GM12878 (cell line): ENCODE data around the gene RNF113A. TPM values are rescaled to one million over a fixed set of nuclear protein-coding genes. Genes with fewer than 3 reads are reported as not detected.

Source experiments
- BMI1 ChIP-seq: fragments of 450-650 bp; IDR thresholded peaks from 2 replicates; pipeline ENCODE4 v1.6.1; 2016; ENCODE audit warnings: mild to moderate bottlenecking, moderate library complexity, borderline replicate concordance
- CBX3 ChIP-seq: fragments of 200-600 bp; sonication (generic); IDR thresholded peaks from 2 replicates; pipeline ENCODE4 v1.6.1; 2016; ENCODE audit warnings: low read depth, borderline replicate concordance
- CHD1 ChIP-seq: IDR thresholded peaks from 2 replicates; pipeline ENCODE4 v1.6.1; 2012; ENCODE audit warnings: low read depth, low read length, improper control_type of control experiment
- CREM ChIP-seq: IDR thresholded peaks from 2 replicates; pipeline ENCODE4 v1.6.1; 2014; ENCODE audit warnings: antibody characterized with exemption, low read depth
- E2F8 ChIP-seq: fragments of 450-650 bp; IDR thresholded peaks from 2 replicates; pipeline ENCODE4 v1.6.1; 2018; ENCODE audit warnings: mild to moderate bottlenecking, low read depth, moderate library complexity; ENCODE audit not compliant: partially characterized antibody
- EGR1 ChIP-seq, 2 experiments: IDR thresholded peaks; 1 replicate in 1 of 2; 2 replicates in 1 of 2; pipeline ENCODE4 v1.6.1; 2011 to 2012; ENCODE audit warnings: low read depth in 2 of 2, low read length in 2 of 2, borderline replicate concordance in 1 of 2, mild to moderate bottlenecking in 1 of 2, moderate library complexity in 1 of 2
- IKZF2 ChIP-seq, 2 experiments: fragments of 450-650 bp; IDR thresholded peaks; 2 replicates each; pipeline ENCODE4 v1.6.1; 2017; ENCODE audit warnings: mild to moderate bottlenecking in 2 of 2, moderate library complexity in 2 of 2
- MXI1 ChIP-seq: fragments of 150-350 bp; IDR thresholded peaks from 2 replicates; pipeline ENCODE4 v1.6.1; 2011; ENCODE audit warnings: low read depth, mild to moderate bottlenecking, inconsistent platforms, low read length, improper control_type of control experiment
- POLR2AphosphoS2 ChIP-seq: IDR thresholded peaks from 2 replicates; pipeline ENCODE4 v1.6.1; 2011; ENCODE audit warnings: low read depth, mild to moderate bottlenecking, low read length, improper control_type of control experiment, moderate library complexity
- POLR2AphosphoS5 ChIP-seq: IDR thresholded peaks from 2 replicates; pipeline ENCODE4 v1.6.1; 2011; ENCODE audit warnings: mild to moderate bottlenecking, low read length, inconsistent platforms
- RCOR1 ChIP-seq: conservative IDR thresholded peaks from 2 replicates; pipeline ENCODE4 v1.6.1; 2012; ENCODE audit warnings: low read depth, low read length, improper control_type of control experiment
- RELB ChIP-seq: fragments of 450-650 bp; IDR thresholded peaks from 2 replicates; pipeline ENCODE4 v1.6.1; 2017; ENCODE audit warnings: low read depth, mild to moderate bottlenecking, moderate library complexity
- REST ChIP-seq: IDR thresholded peaks from 2 replicates; pipeline ENCODE4 v1.6.1; 2012; ENCODE audit warnings: mild to moderate bottlenecking, low read depth, low read length
- SIN3A ChIP-seq: IDR thresholded peaks from 2 replicates; pipeline ENCODE4 v1.6.1; 2012; ENCODE audit warnings: low read depth, low read length, improper control_type of control experiment
- SKIL ChIP-seq: fragments of 450-650 bp; IDR thresholded peaks from 2 replicates; pipeline ENCODE4 v1.6.1; 2017; ENCODE audit warnings: mild to moderate bottlenecking, low read depth, inconsistent platforms; ENCODE audit not compliant: poor library complexity, severe bottlenecking
- SPI1 ChIP-seq: IDR thresholded peaks from 2 replicates; pipeline ENCODE4 v1.6.1; 2011; ENCODE audit warnings: low read depth, mild to moderate bottlenecking, low read length, moderate library complexity, borderline replicate concordance; ENCODE audit not compliant: insufficient read depth
- YBX1 ChIP-seq: fragments of 450-650 bp; IDR thresholded peaks from 2 replicates; pipeline ENCODE4 v1.6.1; 2016; ENCODE audit warnings: antibody characterized with exemption
- ZBED1 ChIP-seq: IDR thresholded peaks from 2 replicates; pipeline ENCODE4 v1.6.1; 2016; ENCODE audit warnings: borderline replicate concordance
- ZNF384 ChIP-seq: IDR thresholded peaks from 2 replicates; pipeline ENCODE4 v1.6.1; 2012; ENCODE audit warnings: low read depth, mild to moderate bottlenecking, low read length, improper control_type of control experiment, borderline replicate concordance
- ZSCAN29 ChIP-seq: fragments of 450-650 bp; IDR thresholded peaks from 2 replicates; pipeline ENCODE4 v1.6.1; 2017; ENCODE audit warnings: mild to moderate bottlenecking, moderate library complexity
- polyA plus RNA-seq, 11 experiments: library from polyadenylated mRNA; depleted of rRNA in 4 of 11; unstranded in 6 of 11; stranded (reverse) in 5 of 11; fragments of >200 nt; fragmentation: Nextera tagmentation in 4 of 11; fragmentation: Illumina TruSeq in 1 of 11; extraction: Ambion mirVana in 4 of 11; extraction: Trizol in 1 of 11; gene quantifications; 1 replicate in 1 of 11; 2 replicates in 10 of 11; pipeline versions ENCODE4 v1.2.1 to v1.2.3, GENCODE V29; 2011 to 2016; ENCODE audit warnings: inconsistent platforms in 2 of 11, missing spikeins in 2 of 11, low read depth in 1 of 11
- total RNA-seq, 4 experiments: library from RNA; depleted of rRNA in 3 of 4; stranded (reverse); fragments of >200 nt in 3 of 4; fragmentation: Illumina TruSeq in 1 of 4; extraction: Trizol in 1 of 4; gene quantifications; 2 replicates each; pipeline versions ENCODE4 v1.2.1 to v1.2.3, GENCODE V29; 2013 to 2021

Gene RNF113A
- total and polyA plus RNA-seq, 10 of the 15 experiments (the other 5 are each of a cell fraction or from before 2014, with no cell fraction given): 20.6 to 33.1 (median 23.4) TPM

GRCh38 chrX:119826399-119826959 is 45.1 kb downstream of the RNF113A start (continued):
- TF ChIP-seq RELB (no peak), POLR2AphosphoS2 (no peak), ZBED1 (no peak), CBX3 (no peak), YBX1 (no peak), ZSCAN29 (no peak), ZNF384 (no peak), EGR1 (IDR thresholded peaks at IDR 0.05; ENCODE audit: borderline replicate concordance in 1 of 2, low read depth in 2 of 2, low read length in 2 of 2) (no peak), CHD1 (no peak), E2F8 (no peak), MXI1 (no peak), SKIL (no peak), RCOR1 (no peak), POLR2AphosphoS5 (no peak), BMI1 (no peak), CREM (peak; percentile 49; the same call in 1 of the 2 replicates), SIN3A (no peak), IKZF2 (IDR thresholded peaks at IDR 0.05) (peak; percentile 66 to 68; a peak in 3 of 4 replicates), REST (no peak), SPI1 (peak; percentile 63)
